SJCRH30 (cell line): ENCODE data around the gene PGM2L1. TPM values are rescaled to one million over a fixed set of nuclear protein-coding genes. Genes with fewer than 3 reads are reported as not detected.

Experiments
- DNase-seq, 2 experiments: peaks; one replicate each; pipeline ENCODE4 v3.0.0-alpha.2; 2015 to 2020
- H3K27ac ChIP-seq: fragments of 250-450 bp; sonication (Bioruptor Pico); 2 replicates; pipeline ENCODE4 v1.5.1; 2020; ENCODE audit warnings: mild to moderate bottlenecking, moderate library complexity
- H3K27me3 ChIP-seq: fragments of 250-450 bp; sonication (Bioruptor Pico); 2 replicates; pipeline ENCODE4 v1.5.1; 2020; ENCODE audit warnings: mild to moderate bottlenecking, moderate library complexity
- H3K36me3 ChIP-seq: fragments of 250-450 bp; sonication (Bioruptor Pico); 2 replicates; pipeline ENCODE4 v1.5.1; 2020; ENCODE audit warnings: mild to moderate bottlenecking, moderate library complexity
- H3K4me1 ChIP-seq: fragments of 250-450 bp; sonication (Bioruptor Pico); 2 replicates; pipeline ENCODE4 v1.5.1; 2020; ENCODE audit warnings: mild to moderate bottlenecking, moderate library complexity
- H3K4me3 ChIP-seq: fragments of 250-450 bp; sonication (Bioruptor Pico); 2 replicates; pipeline ENCODE4 v1.5.1; 2020; ENCODE audit warnings: mild to moderate bottlenecking, moderate library complexity
- H3K9me3 ChIP-seq: fragments of 250-450 bp; sonication (Bioruptor Pico); replicated peaks from 2 replicates; pipeline ENCODE4 v1.5.1; 2020; ENCODE audit warnings: mild to moderate bottlenecking, moderate library complexity
- total RNA-seq: library from RNA; depleted of rRNA; stranded (reverse); fragments of >200 nt; shearing (Covaris generic); gene quantifications from 2 replicates; pipeline ENCODE4 v1.2.3, GENCODE V29; 2014; rRNA removed

The PGM2L1 gene
- 7.5 and 9.0 TPM in 2 replicates for total RNA-seq

DNA sequence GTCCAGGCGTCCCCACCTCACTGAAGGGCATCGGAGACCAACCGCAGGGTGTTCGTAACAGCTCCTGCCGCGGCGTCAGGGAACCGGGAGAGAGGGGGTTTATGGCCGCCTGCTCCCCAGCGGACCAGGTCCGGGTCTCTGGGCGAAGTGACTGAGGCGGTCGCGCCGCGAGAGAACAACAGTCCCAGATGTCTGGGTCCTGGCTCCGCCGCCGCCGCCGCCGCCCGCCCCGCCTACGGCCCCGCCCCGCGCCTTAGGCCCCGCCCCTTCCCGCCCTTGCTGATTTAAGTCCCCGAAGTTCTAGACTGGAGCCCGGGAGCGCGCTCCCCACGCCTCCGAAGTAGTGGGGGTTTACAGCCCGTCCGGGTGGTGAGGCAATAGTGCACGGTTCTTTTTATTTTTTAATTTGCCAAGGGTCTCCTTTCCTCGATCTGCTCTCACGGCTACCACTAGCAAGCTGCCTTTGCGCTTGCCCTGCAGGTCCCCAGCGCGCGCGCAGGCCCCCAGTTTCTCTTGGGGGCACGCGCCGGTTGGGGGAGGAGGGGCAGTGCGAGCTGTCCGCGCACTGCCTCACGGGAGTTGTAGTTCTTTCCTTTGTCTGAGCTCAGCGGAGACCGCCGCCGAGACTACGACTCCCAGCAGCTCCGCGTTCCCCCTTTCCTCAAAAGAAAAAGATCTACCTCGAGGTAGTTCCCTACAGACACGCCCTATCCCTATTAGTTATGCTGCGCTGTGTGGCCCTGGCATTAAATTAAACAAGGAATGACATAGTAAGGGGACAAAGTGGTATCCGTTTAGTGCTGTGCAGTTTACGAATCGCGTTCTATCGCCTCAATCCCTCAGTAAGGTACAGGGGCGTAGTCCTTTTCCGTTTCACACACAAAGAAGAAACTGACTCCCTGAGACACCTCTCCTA lies at the start of gene PGM2L1:
PGM2L1 (minus strand) TSS at position 190 of the 916 bp plus-strand sequence. CDS start 272 bp downstream, outside the sequence.
- H3K4me3 ChIP-seq: peak within 1 kb of the TSS; percentile 79
- no peaks in the 10 kb centered on the region for H3K4me1 ChIP-seq
- DNase-seq: peak; percentile 95 to 96
- no peaks in the 10 kb centered on the region for H3K27me3 ChIP-seq
- H3K27ac ChIP-seq: peak within 1 kb of the TSS; percentile 89
- no peaks in the 10 kb centered on the region for H3K36me3 ChIP-seq
- H3K9me3 ChIP-seq: no peaks in the 10 kb centered on the region

DNA sequence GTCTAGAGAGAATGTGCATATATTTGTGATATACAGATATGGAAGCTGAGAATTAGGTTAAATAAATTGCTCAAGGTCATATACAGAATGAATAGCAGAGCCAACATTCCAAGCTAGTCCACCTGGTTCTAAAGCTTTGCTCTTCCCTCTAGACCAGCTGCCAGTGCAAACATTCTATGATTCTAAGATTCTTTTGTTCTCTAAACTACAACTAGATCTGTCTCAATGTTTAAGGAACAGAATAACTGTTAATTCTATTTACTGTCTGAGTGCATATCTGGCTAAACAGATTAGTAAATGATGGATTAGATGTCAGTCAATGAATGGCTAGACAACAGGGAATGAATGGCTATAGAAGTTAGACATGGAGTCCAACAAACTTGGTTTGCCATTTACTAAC lies 49.5 kb upstream of the PGM2L1 start:
- Histone ChIP-seq H3K36me3 (no peaks in the 10 kb centered on the region), H3K4me1 (peaks cover 21% of the 10 kb centered on the region), H3K27ac (no peak overlapping the region), H3K4me3 (no peak overlapping the region), H3K9me3 (no peaks in the 10 kb centered on the region), H3K27me3 (no peaks in the 10 kb centered on the region)
- no peak for DNase-seq

DNA sequence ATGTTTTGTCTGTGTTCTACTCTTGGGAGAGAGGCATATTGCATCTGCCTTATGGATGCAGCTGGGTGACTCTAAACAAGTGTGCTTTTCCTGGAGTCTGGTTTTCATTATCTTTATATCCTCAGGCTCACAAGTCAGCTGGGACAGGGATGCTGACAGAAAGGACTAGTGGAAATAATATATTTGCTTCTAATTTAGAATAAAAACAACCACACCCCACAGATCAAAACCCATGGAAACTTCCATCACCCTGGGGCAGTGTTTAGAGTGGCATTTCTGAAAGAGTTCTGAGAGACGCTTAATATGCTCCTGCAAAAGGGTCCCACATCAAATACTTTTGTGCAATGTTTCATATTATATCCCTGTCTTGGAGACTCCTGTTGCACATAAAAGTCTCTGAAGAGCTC lies 48.3 kb upstream of the PGM2L1 start:
- Histone ChIP-seq H3K9me3 (no peaks in the 10 kb centered on the region), H3K27ac (no peak overlapping the region), H3K4me3 (no peak overlapping the region), H3K27me3 (no peaks in the 10 kb centered on the region), H3K4me1 (peaks cover 14% of the 10 kb centered on the region), H3K36me3 (no peaks in the 10 kb centered on the region)
- no peak for DNase-seq

DNA sequence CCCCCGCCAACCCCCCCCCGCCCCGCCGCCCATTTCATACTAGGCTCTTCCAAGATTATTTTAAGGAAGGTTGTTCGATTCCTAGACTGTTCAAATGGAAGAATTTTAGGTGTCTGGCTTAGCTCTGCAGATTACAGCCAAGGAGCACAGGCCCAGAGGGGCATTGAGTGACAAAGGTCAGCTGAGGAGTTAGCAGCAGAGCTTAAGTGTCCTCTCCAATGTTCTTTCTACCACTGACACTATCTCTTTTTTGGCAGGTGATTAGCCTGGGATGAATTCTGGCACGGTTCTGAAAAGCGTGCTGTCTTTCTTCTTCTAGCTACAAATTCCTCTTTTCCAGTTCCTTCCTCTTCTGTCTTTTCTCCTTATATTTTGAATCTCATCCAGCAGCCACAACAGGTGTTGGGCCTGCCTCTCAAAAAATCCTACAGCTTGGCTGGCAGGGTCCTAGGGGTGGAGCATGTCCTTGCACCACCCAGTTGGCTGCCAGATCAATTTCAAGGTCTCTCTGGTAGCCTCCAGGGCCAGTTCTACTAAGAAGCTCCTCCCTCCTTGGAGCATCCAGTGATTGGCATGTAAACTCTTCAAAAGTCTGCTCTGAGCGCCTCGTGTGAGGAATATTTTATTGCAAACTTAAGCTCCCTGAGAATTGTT lies 46.1 kb upstream of the PGM2L1 start:
- Histone ChIP-seq H3K27ac (0 out of 2 replicates have a peak overlapping the region, but pooled peaks have one; percentile 31), H3K4me1 (peaks cover 11% of the 10 kb centered on the region), H3K36me3 (no peaks in the 10 kb centered on the region), H3K9me3 (no peaks in the 10 kb centered on the region), H3K27me3 (no peaks in the 10 kb centered on the region), H3K4me3 (peak overlapping the region; percentile 35)
- peak; percentile 75 to 85 for DNase-seq

DNA sequence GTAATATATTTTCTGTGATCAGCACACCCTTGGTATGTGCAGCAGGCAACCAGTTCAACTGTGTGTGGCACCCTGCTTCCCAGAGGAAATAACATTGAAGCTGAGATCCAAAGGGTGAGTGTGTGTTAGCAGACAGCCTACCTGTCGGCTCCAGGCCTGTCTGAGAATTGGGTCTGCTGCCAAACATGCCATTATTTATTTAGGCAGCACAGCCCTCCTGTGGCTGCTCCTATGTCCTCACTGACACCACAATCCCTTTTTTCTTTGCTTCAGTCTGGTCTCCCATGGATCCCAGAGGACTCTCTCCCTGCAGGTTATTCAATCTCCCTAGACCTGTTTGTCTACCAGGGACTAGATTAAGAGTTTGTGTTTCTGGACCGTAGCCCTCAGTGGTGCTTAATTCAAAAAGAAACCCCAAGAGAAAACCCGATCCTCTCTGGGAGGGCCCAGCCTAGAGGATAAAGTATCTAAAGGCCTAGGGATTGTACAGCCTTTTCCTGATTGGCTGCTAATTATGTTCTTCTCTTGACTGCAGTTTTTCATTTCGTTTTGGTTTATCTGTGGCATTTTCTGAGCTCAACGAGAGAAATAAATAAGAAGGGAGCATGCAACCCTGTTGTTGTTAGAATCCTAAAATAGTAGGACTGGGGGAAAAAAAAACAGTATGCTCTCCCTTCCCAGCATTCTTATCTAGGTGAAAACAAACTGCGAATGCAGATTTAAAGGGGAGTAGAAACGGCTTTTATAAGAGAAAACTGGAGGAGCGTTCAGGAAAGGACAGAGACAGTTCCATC lies 45.0 kb upstream of the PGM2L1 start:
- Histone ChIP-seq H3K27me3 (no peaks in the 10 kb centered on the region), H3K4me1 (peaks cover 9% of the 10 kb centered on the region), H3K27ac (no peak overlapping the region), H3K4me3 (peak overlapping the region; percentile 38), H3K36me3 (no peaks in the 10 kb centered on the region), H3K9me3 (no peaks in the 10 kb centered on the region)
- peak; percentile 23 to 57 for DNase-seq

DNA sequence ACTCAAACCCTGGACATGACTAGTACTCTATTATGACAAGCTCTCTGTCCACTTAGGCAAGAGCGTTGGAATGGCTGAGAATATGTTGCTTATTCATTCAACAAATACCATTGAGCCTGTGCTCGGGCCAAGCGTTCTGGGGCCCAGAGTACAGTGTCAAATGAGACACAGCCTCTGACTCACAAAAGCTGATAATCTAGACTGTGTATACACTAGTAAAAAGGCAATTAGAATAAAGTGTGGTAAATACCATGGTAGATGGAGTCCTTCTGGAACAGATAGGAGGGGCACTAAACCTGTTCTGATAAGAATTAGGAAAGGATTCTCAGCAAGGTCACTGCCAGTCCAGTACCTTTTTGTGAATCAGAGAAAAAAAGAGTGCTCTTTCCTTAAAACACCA lies 44.4 kb upstream of the PGM2L1 start:
- no peaks in the 10 kb centered on the region for H3K36me3 ChIP-seq
- H3K4me1 ChIP-seq: peaks cover 9% of the 10 kb centered on the region
- no peak overlapping the region for H3K27ac ChIP-seq
- H3K4me3 ChIP-seq: no peak overlapping the region
- no peaks in the 10 kb centered on the region for H3K27me3 ChIP-seq
- no peak for DNase-seq
- no peaks in the 10 kb centered on the region for H3K9me3 ChIP-seq

DNA sequence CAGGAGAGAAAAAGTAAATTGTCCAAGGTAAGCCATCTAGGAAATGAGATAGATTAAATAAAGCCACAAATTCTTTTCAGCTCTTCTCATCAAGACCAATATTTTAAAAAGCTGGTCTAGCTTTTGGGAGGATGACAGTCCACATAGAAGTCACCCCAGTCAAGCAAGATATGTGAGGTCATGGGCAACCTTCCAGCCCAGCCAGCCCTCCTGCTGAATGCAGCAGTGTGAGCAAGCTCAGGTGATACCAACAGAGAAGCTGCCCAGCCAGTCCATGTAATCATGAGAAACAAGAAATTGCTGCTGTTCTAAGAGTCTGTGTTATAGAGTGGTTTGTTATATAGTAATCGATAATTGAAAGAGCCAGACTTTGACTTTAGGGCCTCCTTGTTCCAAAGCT lies 40.4 kb upstream of the PGM2L1 start:
- Histone ChIP-seq H3K36me3 (no peaks in the 10 kb centered on the region), H3K27ac (no peak overlapping the region), H3K4me1 (0 out of 2 replicates have a peak, but pooled peaks cover 2% of the 10 kb centered on the region), H3K4me3 (no peak overlapping the region), H3K27me3 (no peaks in the 10 kb centered on the region), H3K9me3 (no peaks in the 10 kb centered on the region)
- DNase-seq: no peak

DNA sequence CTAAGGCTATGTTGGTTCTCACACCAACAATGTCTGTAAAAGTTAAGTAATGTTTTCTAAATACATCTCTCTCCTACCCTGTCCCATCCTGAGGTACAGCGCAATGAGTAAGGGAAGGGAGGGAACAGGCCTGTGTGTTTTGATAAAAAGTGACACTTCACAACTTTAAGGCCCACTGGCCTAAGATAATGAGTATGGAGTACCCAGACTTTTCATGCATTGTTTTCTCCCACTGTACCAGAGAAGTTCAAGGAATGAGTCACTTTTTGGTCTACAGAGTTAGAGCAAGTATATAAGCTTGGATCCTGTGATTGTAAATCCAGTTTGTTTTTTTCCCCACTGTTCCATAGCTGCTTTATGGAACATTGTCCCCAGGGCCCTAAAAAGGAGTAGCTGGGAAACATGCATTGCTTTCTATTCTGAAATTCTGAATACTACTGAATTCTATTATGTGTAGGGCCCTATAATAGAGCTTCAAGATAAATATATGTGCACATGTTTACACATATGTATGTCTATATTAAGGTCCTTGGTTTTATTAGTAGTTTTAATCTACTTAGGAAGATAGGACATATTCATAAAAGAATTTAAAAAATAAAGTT lies 39.3 kb upstream of the PGM2L1 start:
- Histone ChIP-seq H3K27me3 (no peaks in the 10 kb centered on the region), H3K9me3 (no peaks in the 10 kb centered on the region), H3K27ac (no peak overlapping the region), H3K4me3 (no peak overlapping the region), H3K36me3 (no peaks in the 10 kb centered on the region), H3K4me1 (no peaks in the 10 kb centered on the region)
- DNase-seq: no peak

DNA sequence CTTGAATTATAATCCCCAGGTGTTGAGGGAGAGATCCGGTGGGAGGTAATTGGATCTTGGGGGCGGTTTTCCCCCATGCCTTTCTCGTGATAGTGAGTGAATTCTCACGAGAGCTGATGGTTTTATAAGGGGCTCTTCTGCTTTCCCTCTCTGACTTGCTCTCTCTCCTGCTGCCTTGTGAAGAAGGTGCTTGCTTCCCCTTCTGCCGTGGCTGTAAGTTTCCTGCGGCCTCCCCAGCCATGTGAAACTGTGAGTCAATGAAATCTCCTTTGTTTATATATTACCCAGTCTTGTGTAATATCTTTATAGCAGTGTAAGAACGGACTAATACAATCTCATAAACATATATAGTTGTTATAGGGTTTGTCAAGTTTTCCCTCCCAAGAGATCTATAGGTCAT lies 36.3 kb upstream of the PGM2L1 start:
- no peaks in the 10 kb centered on the region for H3K36me3 ChIP-seq
- no peak for DNase-seq
- H3K4me1 ChIP-seq: no peaks in the 10 kb centered on the region
- no peak overlapping the region for H3K27ac ChIP-seq
- no peaks in the 10 kb centered on the region for H3K27me3 ChIP-seq
- no peak overlapping the region for H3K4me3 ChIP-seq
- H3K9me3 ChIP-seq: no peaks in the 10 kb centered on the region

DNA sequence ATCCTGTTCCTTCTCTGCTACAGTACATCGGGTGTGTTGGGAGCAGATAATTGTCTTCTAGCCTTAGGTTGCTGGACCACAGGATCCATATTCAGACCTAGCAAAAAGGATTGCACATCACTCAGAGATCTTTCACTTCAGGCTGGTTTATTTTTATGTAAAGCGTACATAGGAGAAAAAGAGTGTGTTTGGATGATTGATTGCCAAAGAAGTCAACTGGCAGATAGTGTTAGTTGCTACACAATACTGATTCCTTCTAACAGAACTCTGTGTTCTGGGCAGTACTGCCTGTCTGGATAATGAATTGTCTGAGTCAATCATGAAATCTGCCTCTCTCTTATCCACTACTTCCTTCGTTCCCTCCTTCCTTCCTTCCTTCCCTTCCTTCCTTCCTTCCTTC lies 31.0 kb upstream of the PGM2L1 start:
- no peaks in the 10 kb centered on the region for H3K27me3 ChIP-seq
- H3K9me3 ChIP-seq: no peaks in the 10 kb centered on the region; the same call in 1 of the 2 replicates
- H3K27ac ChIP-seq: no peak overlapping the region
- no peaks in the 10 kb centered on the region for H3K4me1 ChIP-seq
- H3K36me3 ChIP-seq: no peaks in the 10 kb centered on the region
- no peak for DNase-seq
- H3K4me3 ChIP-seq: no peak overlapping the region

DNA sequence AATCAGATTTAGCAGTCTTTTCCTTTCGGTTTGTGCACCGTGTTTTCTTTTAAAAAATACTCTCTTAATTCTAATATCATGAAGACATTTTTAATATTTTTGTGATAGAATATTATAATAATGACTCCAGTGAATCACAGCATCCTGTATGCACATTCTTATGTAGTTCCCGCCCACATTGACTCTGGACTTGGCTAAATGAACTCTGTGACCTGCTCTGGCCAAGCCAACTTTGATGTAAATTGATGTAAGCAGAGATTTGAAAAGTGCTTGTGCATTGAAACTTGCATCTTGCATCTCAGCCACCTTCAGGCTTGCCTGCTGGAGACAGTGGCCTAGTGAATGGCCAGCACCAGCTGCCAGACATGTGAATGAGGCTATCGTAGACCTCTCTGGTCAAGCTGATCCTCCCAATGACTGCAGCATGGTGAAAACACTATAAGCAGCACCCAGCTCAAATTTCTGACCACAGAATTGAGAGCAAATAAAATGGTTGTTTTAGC lies 29.2 kb upstream of the PGM2L1 start:
- H3K4me3 ChIP-seq: no peak overlapping the region
- no peaks in the 10 kb centered on the region for H3K27me3 ChIP-seq
- H3K27ac ChIP-seq: no peak overlapping the region
- no peaks in the 10 kb centered on the region for H3K4me1 ChIP-seq
- no peaks in the 10 kb centered on the region; the same call in 1 of the 2 replicates for H3K9me3 ChIP-seq
- no peak for DNase-seq
- no peaks in the 10 kb centered on the region for H3K36me3 ChIP-seq

DNA sequence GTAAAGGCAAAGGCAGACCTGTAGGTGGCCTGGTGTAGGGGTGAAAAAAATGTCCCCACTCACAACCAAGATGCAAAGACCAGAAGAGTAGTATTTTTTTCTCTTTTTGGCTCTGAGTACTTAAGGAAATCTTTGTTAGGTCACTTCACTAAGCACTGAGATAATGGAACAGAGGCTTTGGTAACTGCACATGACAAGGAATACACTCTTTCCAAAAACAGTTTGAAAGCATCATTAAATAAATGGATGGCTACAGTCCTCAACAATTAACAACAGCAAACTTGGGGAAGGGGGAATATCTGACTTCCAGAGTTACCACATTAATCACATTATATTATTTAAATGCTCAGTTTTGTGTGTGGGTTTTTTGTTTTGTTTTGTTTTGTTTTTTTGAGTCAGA lies 26.9 kb upstream of the PGM2L1 start:
- Histone ChIP-seq H3K4me3 (no peak overlapping the region), H3K27me3 (no peaks in the 10 kb centered on the region), H3K9me3 (no peaks in the 10 kb centered on the region; the same call in 1 of the 2 replicates), H3K27ac (no peak overlapping the region), H3K36me3 (no peaks in the 10 kb centered on the region), H3K4me1 (no peaks in the 10 kb centered on the region)
- DNase-seq: no peak

DNA sequence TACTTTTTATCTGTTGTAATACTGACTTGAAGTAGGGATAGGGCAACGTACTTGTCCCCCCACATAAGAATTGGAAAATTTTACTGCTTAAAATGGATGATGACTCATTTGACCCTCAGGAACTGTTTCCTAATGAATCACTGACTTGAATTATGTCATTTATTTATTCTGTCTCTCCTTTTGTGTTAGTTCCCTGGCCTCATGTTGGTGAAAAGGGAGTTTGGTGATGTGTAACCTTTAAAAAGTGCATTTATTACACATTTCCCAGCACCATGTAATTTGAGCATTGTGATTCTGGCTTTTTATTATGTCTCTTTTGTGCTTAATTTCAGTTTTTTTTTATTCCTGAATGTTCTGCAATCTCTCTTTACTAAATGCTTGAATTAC lies 20.3 kb upstream of the PGM2L1 start:
- H3K4me1 ChIP-seq: peaks cover 2% of the 10 kb centered on the region; the same call in 1 of the 2 replicates
- DNase-seq: no peak
- no peak overlapping the region for H3K27ac ChIP-seq

DNA sequence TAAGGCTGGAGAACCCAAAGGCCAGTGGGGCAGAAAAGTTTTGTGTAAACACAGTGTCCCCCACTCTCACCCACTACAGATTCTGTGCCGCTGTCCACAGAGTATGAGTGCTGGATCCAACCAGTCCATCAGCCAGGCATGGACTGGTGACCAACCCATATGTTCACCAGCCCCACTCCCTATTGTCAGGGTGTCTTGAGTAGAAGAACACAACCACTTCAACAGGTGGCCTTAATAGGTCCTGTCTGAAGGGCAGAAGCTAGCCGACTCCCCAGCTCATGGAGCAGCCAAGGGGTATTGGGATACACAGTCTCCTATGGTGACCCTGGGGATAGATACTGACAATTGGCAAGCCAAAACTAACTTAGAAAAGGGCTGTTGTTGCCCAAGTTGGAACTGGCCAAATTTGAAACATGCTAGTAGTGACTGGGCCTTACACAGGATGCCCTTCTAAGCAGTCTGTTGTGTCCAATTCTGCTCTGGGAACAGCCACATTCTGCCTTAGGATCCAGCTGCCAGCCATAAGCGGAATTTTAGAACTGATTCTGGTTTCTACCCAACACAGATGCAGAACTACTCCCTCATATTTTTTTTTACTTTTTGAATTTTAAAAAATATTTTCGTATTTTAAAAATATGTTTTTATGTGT lies 19.8 kb upstream of the PGM2L1 start:
- no peaks in the 10 kb centered on the region for H3K36me3 ChIP-seq
- peaks cover 2% of the 10 kb centered on the region; the same call in 1 of the 2 replicates for H3K4me1 ChIP-seq
- H3K27ac ChIP-seq: no peak overlapping the region
- H3K4me3 ChIP-seq: no peak overlapping the region
- H3K9me3 ChIP-seq: no peaks in the 10 kb centered on the region
- DNase-seq: peak in 1 of 2 experiments; percentile 19
- no peaks in the 10 kb centered on the region for H3K27me3 ChIP-seq

More for the DNA sequence above, 20.3 kb upstream of the PGM2L1 start:
- H3K27me3 ChIP-seq: no peaks in the 10 kb centered on the region
- H3K36me3 ChIP-seq: no peaks in the 10 kb centered on the region
- H3K9me3 ChIP-seq: no peaks in the 10 kb centered on the region
- H3K4me3 ChIP-seq: no peak overlapping the region
